NCI-H1105 treated with DMSO at 0.1 percent for 48 hours (cell line): ENCODE measurements around the gene KDM6A.
"Not testable (repeated sequence)": the region's sequence is repeated elsewhere in the genome, so short reads cannot be mapped to it uniquely, and the experiment has no call there.

ENCODE experiments used
- DNase-seq: peaks from one replicate; lab custom pipeline; 2025; lab: John Stamatoyannopoulos, UW

Gene KDM6A

DNA sequence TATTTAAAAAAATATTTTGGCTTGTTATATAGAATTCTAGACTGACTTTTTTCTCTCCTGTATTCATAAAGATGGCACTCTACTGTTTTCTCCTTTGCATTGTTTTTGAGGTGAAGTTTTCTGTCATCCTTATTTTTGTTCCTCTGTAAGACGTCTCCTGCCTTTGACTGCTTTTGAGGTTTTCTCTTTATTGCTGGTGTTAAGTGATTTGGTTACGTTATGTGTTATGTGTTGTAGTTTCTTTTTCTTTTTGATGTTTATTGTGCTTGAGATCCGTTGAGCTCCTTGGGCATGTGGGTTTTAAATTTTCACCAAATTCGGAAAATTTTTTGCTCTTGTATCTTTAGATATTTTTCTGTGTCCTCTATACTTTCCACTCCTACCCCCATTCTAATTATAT is 50.0 kb downstream of the KDM6A start:
- no peak for DNase-seq

DNA sequence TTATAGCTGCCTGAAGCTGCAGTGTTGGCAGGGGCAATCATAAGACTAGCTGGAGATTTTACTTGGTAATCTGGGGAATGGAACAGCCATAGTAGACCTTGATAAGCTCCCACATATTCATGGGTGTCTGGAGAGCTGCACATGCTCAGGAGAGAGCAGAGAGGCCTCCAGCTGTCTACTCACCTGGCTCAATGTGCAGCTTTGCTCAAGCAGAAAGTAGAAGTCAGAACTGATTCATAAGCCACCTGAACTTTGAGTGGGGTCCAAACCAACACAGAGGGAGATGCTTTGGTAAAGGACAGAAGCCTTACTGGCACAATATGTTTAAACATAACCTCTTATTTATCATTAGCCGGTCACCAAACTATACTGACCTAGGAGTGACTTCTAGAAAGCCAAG is 54.4 kb downstream of the KDM6A start:
- DNase-seq: no peak

DNA sequence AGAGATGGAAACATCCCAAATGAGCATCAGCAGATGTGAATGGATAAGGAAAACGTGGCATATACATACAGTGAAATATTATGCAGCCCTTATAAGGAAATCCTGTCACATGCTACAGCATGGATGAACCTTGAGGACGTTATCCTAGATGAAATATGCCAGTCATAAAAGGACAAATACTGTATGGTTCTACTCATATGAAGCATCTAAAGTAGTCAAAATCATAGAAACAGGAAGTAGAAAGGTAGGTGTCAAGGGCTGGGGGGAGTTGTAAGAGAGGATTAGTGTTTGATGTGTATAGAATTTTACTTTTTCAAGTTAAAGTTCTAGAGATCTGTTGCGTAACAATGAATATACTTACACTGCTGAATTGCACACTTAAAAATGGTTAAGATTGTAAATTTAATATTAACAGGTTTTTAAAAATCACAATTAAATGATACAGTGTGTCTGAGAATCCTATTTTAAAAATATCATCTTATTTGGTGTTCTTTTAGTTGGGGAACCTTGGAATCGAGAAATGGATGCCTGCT is 58.5 kb downstream of the KDM6A start:
- no peak for DNase-seq

DNA sequence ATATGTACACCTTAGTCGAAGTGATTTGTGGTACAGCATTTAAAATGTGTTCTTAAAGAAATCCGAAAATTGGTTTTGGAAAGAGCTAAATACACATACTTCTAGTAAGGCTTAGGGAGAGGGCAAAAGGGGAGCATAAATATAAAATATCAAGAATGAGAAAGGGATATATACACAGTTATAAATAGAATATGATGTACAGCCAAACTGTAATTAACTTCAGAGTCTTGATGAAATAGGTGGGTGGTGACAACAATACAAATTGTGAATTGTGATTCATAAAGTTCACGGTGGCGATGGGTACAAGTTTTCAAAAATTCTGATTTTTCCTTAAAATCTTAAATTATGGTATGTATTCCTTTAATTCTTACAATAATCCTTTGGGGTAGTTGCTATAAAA is 62.2 kb downstream of the KDM6A start:
- no peak for DNase-seq

DNA sequence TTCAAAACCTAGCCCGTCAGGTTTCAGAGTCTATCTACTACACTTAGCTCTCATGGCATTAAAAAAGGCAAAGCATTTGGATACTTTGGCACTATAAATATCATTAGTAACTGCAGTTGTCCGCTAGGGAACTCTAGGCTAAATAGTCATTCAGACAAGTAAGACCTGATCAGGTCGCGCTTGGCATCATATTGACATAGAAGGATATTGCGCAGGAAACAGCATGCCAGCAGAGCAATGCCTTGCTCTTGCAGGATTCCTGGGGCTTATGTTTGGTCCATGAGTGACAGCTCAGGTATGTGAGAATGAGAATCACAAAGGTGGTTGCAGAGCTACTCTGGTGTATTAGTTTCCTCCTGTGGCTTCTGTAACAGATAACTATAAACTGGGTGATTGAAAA is 62.7 kb downstream of the KDM6A start:
- no peak for DNase-seq

DNA sequence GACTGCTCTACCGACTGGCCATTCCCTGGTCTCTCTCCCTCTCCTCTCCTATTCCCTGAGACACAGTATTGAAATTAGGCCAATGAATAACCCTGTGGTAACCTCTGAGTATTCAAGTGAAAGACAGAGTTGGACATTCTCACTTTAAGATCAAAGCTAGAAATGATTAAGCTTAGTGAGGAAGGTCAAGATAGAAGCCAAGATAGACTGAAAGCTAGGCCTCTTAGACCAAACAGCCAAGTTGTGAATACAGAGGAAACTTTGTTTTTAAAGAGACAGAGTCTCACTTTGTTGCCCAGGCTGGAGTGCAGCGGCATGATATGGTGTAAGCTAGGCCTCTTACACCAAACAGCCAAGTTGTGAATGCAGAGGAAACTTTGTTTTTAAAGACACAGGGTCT is 64.6 kb downstream of the KDM6A start:
- no peak for DNase-seq

DNA sequence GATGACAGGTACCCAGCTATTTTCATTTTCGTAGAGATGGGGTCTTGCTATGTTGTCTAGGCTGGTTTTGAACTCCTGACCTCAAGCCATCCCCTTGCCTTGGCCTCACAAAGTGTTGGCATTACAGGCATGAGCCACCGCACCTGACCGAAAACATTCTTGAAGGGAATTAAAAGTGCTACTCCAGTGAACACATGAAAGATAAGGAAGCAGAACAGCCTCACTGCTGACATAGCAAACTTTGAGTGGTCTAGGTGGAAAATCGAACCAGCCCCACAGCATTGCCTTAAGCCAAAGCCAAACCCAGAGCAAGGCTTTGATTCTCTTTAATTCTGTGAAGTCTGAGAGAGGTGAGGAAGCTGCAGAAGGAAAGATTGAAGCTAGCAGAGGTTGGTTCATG is 65.1 kb downstream of the KDM6A start:
- no peak for DNase-seq

DNA sequence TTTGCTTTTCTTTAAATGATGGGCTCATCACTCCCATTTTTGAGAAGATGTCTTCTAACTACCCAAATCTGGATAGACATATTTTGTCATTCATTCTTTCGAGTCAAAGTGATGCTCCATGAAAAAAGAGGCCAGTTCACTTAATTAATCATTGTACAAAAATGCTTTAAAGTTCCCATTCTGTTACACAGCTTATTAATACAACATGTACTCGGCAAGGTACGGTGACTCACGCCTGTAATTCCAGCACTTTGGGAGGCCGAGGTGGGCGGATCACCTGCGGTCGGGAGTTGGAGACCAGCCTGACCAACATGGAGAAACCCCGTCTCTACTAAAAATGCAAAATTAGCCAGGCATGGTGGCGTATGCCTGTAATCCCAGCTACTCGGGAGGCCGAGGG is 67.6 kb downstream of the KDM6A start:
- not testable (repeated sequence) for DNase-seq

DNA sequence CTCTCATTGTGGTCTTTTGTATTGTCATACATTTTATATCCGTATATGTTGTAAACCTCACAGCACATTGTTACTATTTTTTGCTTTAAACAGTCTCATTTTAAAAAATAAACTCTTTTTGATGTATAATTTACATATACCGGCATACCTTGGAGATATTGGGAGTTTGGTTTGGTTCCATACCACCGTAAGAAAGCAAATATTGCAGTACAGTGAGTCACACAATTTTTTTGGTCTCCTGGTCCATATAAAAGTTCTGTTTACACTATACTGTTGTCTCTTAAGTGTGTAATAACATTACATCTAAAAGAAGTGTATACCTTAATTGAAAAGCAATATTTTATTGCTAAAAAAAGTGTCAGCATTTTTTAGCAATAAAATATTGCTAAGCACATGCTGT is 70.0 kb downstream of the KDM6A start:
- no peak for DNase-seq

DNA sequence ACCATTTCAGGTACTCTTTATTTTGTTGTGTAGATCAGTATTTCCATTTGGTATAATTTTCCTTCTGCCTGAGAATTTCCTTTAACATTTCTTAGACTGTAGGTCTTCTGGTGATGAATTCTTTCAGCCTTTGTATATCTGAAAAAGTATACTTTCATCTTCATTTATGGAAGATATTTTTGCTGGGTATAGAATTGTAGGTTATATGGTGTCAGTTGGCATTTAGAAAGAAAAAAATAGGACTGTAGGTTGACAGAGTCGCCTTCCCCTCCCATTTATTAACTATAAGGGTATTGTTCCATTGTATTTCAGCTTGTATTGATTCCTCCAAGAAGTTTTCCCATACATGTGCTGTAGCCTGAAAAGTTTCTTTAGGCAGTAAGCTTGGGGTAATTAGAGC is 71.9 kb downstream of the KDM6A start:
- DNase-seq: no peak

DNA sequence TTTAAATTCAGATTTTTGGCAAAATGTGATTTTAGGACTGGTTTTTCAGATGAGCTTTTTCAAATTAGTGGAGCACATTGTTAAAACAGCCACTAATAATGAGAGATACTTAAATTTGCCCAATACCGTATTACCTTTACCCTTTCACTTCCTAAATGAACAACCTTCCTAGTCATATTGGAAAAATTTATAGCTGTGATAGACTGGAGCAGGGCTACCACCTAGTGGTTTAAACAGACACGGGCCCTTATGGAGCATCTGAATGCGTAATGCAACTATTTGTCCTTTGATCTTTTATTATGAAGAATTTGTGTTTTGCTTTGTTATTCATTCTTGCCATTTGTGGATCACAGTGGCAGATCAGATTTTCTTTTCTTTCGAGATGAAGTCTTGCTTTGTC is 72.7 kb downstream of the KDM6A start:
- DNase-seq: no peak

DNA sequence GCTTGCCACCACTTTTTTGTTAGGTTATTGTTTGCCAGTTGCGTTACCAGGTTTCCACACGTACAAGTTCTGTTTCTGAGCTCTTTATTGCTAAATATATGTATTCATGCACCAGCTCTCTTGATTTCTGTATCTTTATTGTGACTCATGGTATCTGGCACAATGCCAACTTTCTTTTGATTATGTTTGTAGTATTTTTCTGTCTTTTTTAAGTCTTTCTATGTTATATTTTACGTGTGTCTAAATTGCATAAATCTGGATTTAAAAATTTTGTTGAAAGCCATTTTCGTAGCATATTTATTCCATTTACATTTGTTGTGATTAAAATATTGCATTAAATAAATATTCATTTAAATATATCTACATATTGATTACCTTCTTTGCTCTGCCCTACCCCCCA is 73.8 kb downstream of the KDM6A start:
- no peak for DNase-seq

DNA sequence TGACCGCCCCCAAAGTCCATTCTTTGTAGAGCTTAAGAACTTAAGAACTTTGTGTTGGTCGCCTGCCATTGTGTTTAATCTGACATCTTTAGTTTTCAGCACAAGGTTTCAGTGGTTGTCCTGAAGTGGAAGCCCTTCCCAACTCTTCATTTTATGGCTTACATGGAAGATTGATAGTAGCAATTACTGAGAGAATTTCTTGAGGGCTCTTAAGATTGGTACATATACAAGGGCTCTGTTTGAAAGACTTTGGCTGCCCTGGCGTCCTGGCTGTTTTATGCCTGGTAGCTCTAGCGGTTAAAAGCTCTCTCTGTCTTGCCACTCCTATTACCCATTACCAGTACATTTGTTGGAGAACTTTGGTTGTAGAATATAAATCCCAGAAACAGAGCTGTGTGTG is 75.0 kb downstream of the KDM6A start:
- no peak for DNase-seq

DNA sequence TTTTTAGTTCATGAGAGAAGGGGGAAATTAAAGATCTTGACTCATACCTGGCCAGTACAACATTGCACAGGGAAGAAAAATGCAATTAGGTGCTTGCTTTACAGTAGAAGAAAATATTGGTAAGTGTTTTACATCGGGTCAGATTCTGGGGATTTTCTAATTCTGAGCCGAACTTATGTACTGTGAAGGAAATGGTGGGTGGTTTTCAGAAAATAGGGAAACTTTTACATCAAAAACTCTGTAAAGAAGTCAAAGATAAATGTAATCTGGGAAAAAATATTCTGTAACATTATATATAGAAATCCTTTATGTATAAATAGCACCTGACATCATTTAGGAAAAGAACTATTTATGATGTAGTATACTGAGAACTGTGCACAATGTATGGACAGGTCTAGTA is 75.4 kb downstream of the KDM6A start:
- DNase-seq: no peak

DNA sequence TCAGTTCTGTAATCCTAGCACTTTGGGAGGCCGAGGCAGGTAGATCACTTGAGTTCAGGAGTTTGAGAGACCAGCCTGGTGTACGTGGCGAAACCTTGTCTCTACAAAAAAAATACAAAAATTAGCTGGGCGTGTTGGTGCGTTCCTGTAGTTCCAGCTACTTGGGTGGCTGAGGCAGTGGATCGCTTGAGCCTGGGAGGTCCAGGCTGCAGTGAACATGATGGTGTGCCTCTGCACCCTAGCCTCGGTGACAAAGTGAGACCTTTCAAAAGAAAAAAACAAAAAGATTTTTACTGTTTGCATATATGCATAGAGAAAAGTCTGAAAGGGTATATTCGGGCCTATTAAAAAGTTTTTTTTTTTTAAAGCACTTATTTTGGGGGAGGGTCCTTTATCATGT is 76.1 kb downstream of the KDM6A start:
- no peak for DNase-seq

DNA sequence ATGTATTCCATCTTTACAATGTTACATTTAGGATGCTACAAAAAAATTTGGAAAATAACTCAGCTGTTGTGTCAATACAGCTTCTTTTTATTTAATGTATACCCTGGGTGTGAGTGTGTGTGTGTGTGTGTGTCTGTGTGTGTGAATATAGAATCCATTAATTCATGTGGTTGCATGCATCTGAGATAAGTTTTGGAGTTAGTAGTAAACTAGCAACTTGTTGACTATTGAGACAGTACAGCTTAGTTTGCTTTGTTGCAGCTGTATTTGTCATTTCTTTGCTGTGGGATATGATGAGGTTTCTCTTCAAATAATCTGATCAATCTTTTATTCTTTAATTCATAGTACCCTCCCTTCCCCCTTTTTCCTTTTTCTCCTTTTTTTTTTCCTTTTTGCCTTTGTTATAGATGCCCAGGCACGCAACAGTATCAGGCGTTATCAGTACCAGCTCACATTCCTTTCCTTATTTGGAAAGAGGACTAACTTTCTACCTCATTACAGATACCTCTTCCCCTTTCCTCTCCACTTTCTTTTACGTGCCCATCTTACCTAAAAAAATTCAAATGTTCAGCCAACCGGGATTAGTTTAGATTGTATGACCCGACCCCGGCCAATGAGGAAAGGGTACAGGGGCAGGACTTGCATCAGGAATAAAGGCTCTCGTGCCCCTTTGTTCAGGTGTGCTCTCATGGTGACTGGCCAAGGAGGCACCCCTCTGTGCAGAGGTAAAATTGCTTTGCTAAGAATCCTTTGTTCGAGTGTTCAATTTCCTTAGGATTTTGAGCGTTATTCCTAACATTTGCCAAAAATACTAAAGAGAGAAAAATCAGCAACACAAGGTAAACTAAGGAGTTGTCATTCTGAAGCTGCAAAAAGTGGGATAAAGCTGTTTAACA is 77.7 kb downstream of the KDM6A start:
- not testable (repeated sequence) for DNase-seq

DNA sequence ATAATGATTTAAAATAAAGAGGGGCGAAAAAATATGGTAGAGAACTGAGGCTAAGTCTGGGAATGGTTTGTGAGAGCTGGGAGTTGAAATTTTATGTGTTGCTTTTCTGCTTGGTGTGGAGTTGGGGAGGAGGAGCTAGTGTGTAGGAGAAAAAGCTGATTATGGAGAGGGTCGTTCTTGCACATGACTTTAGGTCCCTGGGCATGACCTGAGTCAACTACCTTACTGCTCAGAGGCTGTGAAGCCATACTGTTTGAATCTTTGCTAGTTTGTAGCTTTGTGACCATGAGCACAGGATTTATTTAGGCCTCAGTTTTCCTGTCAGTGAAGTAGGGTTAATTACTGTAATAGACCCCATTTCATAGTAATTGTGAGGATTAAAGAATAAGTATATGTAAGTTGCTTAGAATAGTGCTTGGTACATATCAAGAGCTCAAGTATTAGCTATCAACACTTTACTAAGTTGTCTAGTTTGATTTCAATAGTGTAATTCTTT is 78.6 kb downstream of the KDM6A start:
- no peak for DNase-seq

DNA sequence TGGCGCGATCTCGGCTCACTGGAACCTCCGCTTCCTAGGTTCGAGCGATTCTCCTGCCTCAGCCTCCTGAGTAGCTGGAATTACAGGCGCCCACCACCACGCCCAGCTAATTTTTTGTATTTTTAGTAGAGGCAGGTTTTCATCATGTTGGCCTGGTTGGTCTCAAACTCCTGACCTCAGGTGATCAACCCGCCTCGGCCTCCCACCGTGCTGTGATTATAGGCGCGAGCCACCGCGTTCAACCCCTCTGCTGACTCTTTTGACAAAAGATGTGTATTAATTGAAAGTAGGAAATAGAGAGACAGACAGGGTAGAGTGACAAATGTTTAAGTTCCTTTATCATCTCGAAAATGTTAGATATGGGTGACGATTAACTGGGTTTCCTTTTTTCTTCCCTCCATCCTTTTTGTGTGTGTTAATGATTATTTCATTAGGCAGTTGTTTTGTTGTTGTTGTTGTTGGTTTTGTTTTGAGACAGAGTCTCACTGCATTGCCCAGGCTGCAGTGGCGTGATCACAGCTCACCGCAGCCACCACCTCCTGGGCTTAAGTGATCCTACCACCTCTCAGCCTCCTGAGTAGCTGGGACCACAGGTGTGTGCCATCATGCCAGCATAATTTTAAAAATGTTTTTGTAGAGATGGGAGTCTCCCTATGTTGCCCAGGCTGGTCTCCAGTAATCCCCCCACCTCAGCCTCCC is 79.5 kb downstream of the KDM6A start:
- no peak for DNase-seq

DNA sequence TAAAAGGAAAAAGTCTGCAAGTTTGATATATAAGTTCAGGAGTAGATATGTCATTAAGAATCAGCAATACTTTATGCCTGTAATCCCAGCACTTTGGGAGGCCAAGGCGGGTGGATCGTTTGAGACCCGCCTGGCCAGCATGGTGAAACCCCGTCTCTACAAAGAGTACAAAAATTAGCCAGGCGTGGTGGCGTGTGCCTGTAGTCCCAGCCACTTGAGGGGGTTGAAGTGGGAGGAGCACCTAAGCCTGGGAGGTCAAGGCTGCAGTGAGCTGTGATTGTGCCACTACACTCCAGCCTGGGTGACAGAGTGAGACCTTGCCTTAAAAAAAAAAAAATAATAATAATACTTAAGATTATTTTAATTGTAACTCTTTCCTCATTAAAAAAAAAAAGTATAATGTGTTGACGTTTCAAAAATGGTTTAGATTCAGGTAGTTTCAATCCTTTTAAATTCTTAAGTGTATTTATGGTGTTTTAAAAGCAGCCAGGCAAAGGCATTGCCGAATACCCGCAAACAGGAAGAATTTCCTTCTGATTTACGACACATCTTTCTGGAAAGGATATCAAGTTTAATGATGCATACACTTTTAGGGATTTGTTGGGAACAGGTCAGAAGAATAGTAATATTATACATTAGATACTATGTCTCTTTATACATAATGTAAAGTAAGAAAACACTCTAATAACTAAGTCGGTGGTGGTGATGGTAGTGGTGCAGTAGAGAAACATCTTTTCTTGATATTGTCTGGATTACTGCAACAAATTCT is 80.9 kb downstream of the KDM6A start:
- DNase-seq: no peak

DNA sequence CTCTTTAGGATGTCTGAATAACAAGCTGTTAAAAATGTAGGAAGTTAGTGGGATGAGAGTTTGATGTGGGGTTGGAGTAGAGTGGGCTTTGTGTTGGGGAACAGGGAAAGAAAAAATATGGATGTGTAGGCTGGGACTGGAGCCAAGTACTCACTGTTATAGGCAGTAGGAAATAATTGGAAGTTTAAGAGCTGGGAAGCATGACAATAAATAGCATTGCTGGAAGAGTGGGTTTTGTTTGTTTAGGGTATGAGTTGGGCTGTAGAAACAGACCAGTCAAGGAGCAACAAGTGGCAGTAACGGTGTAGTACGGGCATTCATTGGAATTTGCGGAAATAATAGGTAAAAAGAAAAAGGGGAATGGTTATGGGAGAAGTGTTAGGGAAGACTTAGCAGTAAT is 81.6 kb downstream of the KDM6A start:
- peak; percentile 79 for DNase-seq

DNA sequence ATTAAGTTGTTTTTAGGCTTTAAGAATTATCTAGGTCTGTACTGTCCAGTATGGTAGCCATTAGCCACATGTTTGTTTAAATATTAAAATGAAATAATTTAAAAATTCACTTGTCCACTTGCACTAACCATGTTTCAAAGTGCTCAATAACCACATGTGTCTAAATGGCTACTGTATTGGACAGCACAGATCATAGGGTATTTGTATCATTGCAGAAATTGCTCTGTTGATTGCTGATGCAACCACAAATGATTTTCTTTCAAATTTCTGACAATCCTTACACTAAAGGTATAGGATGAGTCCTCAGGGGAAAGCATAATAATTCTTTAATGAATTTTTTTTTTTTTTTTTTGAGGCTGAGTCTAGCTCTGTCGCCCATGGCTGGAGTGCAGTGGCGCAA is 84.9 kb downstream of the KDM6A start:
- no peak for DNase-seq

DNA sequence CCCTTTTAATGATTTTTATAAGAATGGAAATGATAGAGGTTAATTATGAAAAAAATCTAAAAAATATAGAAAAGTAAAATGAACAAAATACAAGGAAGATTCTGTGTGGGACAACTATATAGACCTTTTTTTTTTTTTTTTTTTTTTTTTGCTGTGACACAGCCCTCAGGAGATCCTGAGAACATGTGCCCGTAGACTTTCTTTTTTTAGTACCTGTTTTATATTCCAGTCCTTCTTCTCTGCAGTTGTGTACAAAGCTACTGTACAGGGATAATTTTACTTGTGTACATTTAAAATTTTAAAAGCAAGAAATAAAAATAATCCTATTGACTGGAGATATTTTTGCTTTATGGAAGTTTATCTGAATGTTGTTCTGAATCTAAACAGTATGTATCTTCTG is 85.5 kb downstream of the KDM6A start:
- no peak for DNase-seq
